Cerebellar nuclear complex (tissue), 1 donor: ENCODE results near the gene IFIT5.
"Not testable (repeated sequence)": the region's sequence is repeated elsewhere in the genome, so short reads cannot be mapped to it uniquely, and the experiment has no call there.

ENCODE experiments used
- DNase-seq, 2 experiments: peaks; one replicate each; lab custom pipeline; 2025; lab: John Stamatoyannopoulos, UW

IFIT5 gene

GRCh38 chr10:89414146-89414878 is at the start of gene IFIT5:
Gene IFIT5 (plus strand): TSS chr10:89414568. CDS start chr10:89414799, 231 bp downstream.
- DNase-seq: peak in 1 of 2 experiments; percentile 14

GRCh38 chr10:89367529-89367928 is 46.8 kb upstream of the IFIT5 start:
- DNase-seq: no peak

- DNase-seq: no peak
These were observed 46.2 kb upstream of the IFIT5 start for GRCh38 chr10:89368129-89368528.

- DNase-seq: no peak
These were observed 44.9 kb upstream of the IFIT5 start for GRCh38 chr10:89369156-89370105.

- no peak for DNase-seq
These were observed 43.3 kb upstream of the IFIT5 start for GRCh38 chr10:89371079-89371478.

- no peak for DNase-seq
These were observed 42.4 kb upstream of the IFIT5 start for GRCh38 chr10:89371987-89372386.

GRCh38 chr10:89373916-89374711 is 40.3 kb upstream of the IFIT5 start:
- peak; percentile 49 to 77 for DNase-seq

GRCh38 chr10:89374713-89375141 is 39.6 kb upstream of the IFIT5 start:
- peak in 1 of 2 experiments; percentile 45 for DNase-seq

- DNase-seq: no peak
These were observed 36.4 kb upstream of the IFIT5 start, which contains the start of gene IFIT1B for GRCh38 chr10:89377705-89378637. Gene IFIT1B (plus strand): TSS chr10:89378056. CDS start chr10:89378136, 80 bp downstream.

- DNase-seq: no peak
These were observed 35.3 kb upstream of the IFIT5 start for GRCh38 chr10:89379103-89379502.

- DNase-seq: no peak
These were observed 31.6 kb upstream of the IFIT5 start for GRCh38 chr10:89382757-89383156.

GRCh38 chr10:89384474-89385340 is 29.7 kb upstream of the IFIT5 start:
- DNase-seq: no peak

GRCh38 chr10:89388806-89389205 is 25.6 kb upstream of the IFIT5 start:
- DNase-seq: no peak

GRCh38 chr10:89389254-89389653 is 25.1 kb upstream of the IFIT5 start:
- peak in 1 of 2 experiments; percentile 3 for DNase-seq

- DNase-seq: no peak
These were observed 23.7 kb upstream of the IFIT5 start for GRCh38 chr10:89390476-89391225.

GRCh38 chr10:89391226-89391576 is 23.2 kb upstream of the IFIT5 start:
- not testable (repeated sequence) for DNase-seq

- peak; percentile 31 to 72 for DNase-seq
These were observed 22.2 kb upstream of the IFIT5 start, which contains the start of gene IFIT1 for GRCh38 chr10:89391907-89392756. Gene IFIT1 (plus strand): TSS chr10:89392623. CDS start chr10:89392713, 90 bp downstream.

GRCh38 chr10:89392974-89393373 is 21.4 kb upstream of the IFIT5 start:
- peak in 1 of 2 experiments; percentile 9 for DNase-seq
